H1 (cell line): ENCODE measurements around the gene AGPS. TPM values are rescaled to one million over a fixed set of nuclear protein-coding genes. Genes with fewer than 3 reads are reported as not detected.

Source experiments
- CTCF ChIA-PET: fragments of 300-600 bp; sonication (Branson Sonifier 250); formaldehyde crosslinking; loops from one replicate; lab custom pipeline; 2021; ENCODE audit not compliant: partially characterized antibody; lab: Charles Lee
- POLR2A ChIA-PET: fragments of 300-600 bp; sonication (Branson Sonifier 250); formaldehyde crosslinking; loops from one replicate; lab custom pipeline; 2021; ENCODE audit warnings: inconsistent platforms; ENCODE audit not compliant: partially characterized antibody; lab: Charles Lee
- DNase-seq, 2 experiments: peaks; one replicate each; pipeline versions ENCODE4 v3.0.0 to v3.0.0-alpha.2; 2010 to 2022; ENCODE audit warnings: low spot score in 2 of 2, low read depth in 1 of 2, mixed read lengths in 1 of 2
- FAIRE-seq: peaks from 2 replicates; lab custom pipeline; 2011; peaks lifted over from hg19 to GRCh38; lab: Jason Lieb, UNC
- H2AFZ ChIP-seq: 2 replicates; pipeline ENCODE4 v1.8.1; 2012; ENCODE audit warnings: low read length, inconsistent platforms
- H2AK5ac ChIP-seq: 2 replicates; pipeline ENCODE4 v1.6.1; 2013; ENCODE audit warnings: low read depth, low read length
- H2BK120ac ChIP-seq: replicated peaks from 2 replicates; pipeline ENCODE3; 2013; ENCODE audit warnings: low read depth, low read length, inconsistent platforms
- H2BK12ac ChIP-seq: 2 replicates; pipeline ENCODE4 v1.6.1; 2013; ENCODE audit warnings: low read depth, low read length
- H2BK15ac ChIP-seq: 2 replicates; pipeline ENCODE4 v1.6.1; 2013; ENCODE audit warnings: low read length
- H2BK20ac ChIP-seq: 2 replicates; pipeline ENCODE4 v1.6.1; 2013; ENCODE audit warnings: low read length
- H2BK5ac ChIP-seq: 2 replicates; pipeline ENCODE4 v1.6.1; 2013; ENCODE audit warnings: low read depth, low read length
- H3K14ac ChIP-seq: 2 replicates; pipeline ENCODE4 v1.6.1; 2013; ENCODE audit warnings: inconsistent platforms; ENCODE audit not compliant: insufficient read length
- H3K18ac ChIP-seq: 2 replicates; pipeline ENCODE4 v1.6.1; 2013; ENCODE audit warnings: low read length; ENCODE audit errors: extremely low read depth
- H3K23ac ChIP-seq: 2 replicates; pipeline ENCODE4 v1.6.1; 2013; ENCODE audit warnings: inconsistent platforms; ENCODE audit not compliant: insufficient read length
- H3K23me2 ChIP-seq: 2 replicates; pipeline ENCODE4 v1.6.1; 2013; ENCODE audit warnings: low read depth, low read length
- H3K27ac ChIP-seq: 2 replicates; pipeline ENCODE4 v1.6.1; 2011; ENCODE audit warnings: low read depth, low read length, inconsistent platforms
- H3K27me3 ChIP-seq, 4 experiments: replicated peaks in 1 of 4; 1 replicate in 1 of 4; 2 replicates in 3 of 4; pipeline versions ENCODE4 v1.6.1 to v1.8.1; 2011 to 2013; ENCODE audit warnings: low read length in 3 of 4, mild to moderate bottlenecking in 3 of 4, inconsistent platforms in 2 of 4, mixed read lengths in 2 of 4, moderate library complexity in 1 of 4; ENCODE audit not compliant: control insufficient read depth in 3 of 4, insufficient read depth in 3 of 4; ENCODE audit errors: extremely low read depth in 1 of 4
- H3K36me3 ChIP-seq, 4 experiments: 2 replicates each; pipeline versions ENCODE4 v1.6.1 to v1.8.1; 2011 to 2013; ENCODE audit warnings: mild to moderate bottlenecking in 4 of 4, low read length in 3 of 4, moderate library complexity in 2 of 4, control low read depth in 1 of 4, inconsistent platforms in 1 of 4; ENCODE audit not compliant: insufficient read depth in 4 of 4, control insufficient read depth in 2 of 4
- H3K4ac ChIP-seq: replicated peaks from 2 replicates; pipeline ENCODE3; 2013; ENCODE audit warnings: low read length, low read depth, mixed read lengths, inconsistent platforms; ENCODE audit not compliant: insufficient read length
- H3K4me1 ChIP-seq, 4 experiments: replicated peaks in 1 of 4; 1 replicate in 1 of 4; 2 replicates in 3 of 4; pipeline versions ENCODE4 v1.6.1 to v1.8.1; 2011 to 2013; ENCODE audit warnings: low read length in 3 of 4, inconsistent platforms in 2 of 4, mixed read lengths in 1 of 4; ENCODE audit not compliant: insufficient read depth in 4 of 4, control insufficient read depth in 3 of 4
- H3K4me2 ChIP-seq, 2 experiments: 2 replicates each; pipeline versions ENCODE4 v1.6.1 to v1.8.1; 2011 to 2013; ENCODE audit warnings: low read depth in 2 of 2, low read length in 2 of 2, control low read depth in 1 of 2, inconsistent platforms in 1 of 2, mild to moderate bottlenecking in 1 of 2; ENCODE audit not compliant: insufficient read depth in 1 of 2
- H3K4me3 ChIP-seq, 4 experiments: fragments of 200-600, 300-600 bp in 1 of 4; sonication (generic), shearing (Covaris generic), sonication (Bioruptor Twin) in 1 of 4; 2 replicates each; pipeline versions ENCODE4 v1.5.1 to v1.8.1; 2011 to 2016; ENCODE audit warnings: low read length in 4 of 4, low read depth in 3 of 4, control low read depth in 2 of 4, inconsistent platforms in 2 of 4, mild to moderate bottlenecking in 2 of 4, mixed read lengths in 1 of 4, moderate library complexity in 1 of 4; ENCODE audit not compliant: insufficient read depth in 2 of 4; ENCODE audit errors: extremely low read depth in 1 of 4
- H3K56ac ChIP-seq: replicated peaks from 2 replicates; pipeline ENCODE3; 2013; ENCODE audit warnings: low read depth, mild to moderate bottlenecking, mixed read lengths, low read length, inconsistent platforms; ENCODE audit not compliant: insufficient read length
- H3K79me1 ChIP-seq: 2 replicates; pipeline ENCODE4 v1.6.1; 2013; ENCODE audit warnings: low read depth, low read length, control low read depth
- H3K79me2 ChIP-seq, 2 experiments: 2 replicates each; pipeline versions ENCODE4 v1.6.1 to v1.8.1; 2012 to 2013; ENCODE audit warnings: low read length in 2 of 2, mild to moderate bottlenecking in 2 of 2, inconsistent platforms in 1 of 2; ENCODE audit not compliant: insufficient read depth in 2 of 2, control insufficient read depth in 1 of 2
- H3K9ac ChIP-seq, 4 experiments: replicated peaks in 1 of 4; 1 replicate in 1 of 4; 2 replicates in 3 of 4; pipeline versions ENCODE4 v1.6.1 to v1.8.1; 2011 to 2013; ENCODE audit warnings: low read depth in 3 of 4, low read length in 3 of 4, control low read depth in 2 of 4, mild to moderate bottlenecking in 2 of 4, moderate library complexity in 2 of 4, inconsistent platforms in 1 of 4; ENCODE audit errors: extremely low read depth in 1 of 4
- H3K9me3 ChIP-seq, 2 experiments: 2 replicates each; pipeline versions ENCODE4 v1.6.1 to v1.8.1; 2012 to 2013; ENCODE audit warnings: mild to moderate bottlenecking in 2 of 2, moderate library complexity in 2 of 2, control low read depth in 1 of 2, inconsistent platforms in 1 of 2, low read depth in 1 of 2, low read length in 1 of 2, mixed read lengths in 1 of 2; ENCODE audit not compliant: insufficient read depth in 2 of 2
- H4K20me1 ChIP-seq, 2 experiments: replicated peaks in 1 of 2; 2 replicates each; pipeline versions ENCODE3 to v1.8.1; 2011 to 2013; ENCODE audit warnings: inconsistent platforms in 2 of 2, low read length in 2 of 2, mild to moderate bottlenecking in 1 of 2; ENCODE audit not compliant: insufficient read depth in 2 of 2, control insufficient read depth in 1 of 2
- H4K5ac ChIP-seq: 2 replicates; pipeline ENCODE4 v1.6.1; 2013; ENCODE audit warnings: low read length, low read depth, mixed read lengths, inconsistent platforms; ENCODE audit not compliant: insufficient read length
- H4K8ac ChIP-seq: 2 replicates; pipeline ENCODE4 v1.8.0; 2013; ENCODE audit warnings: mild to moderate bottlenecking, moderate library complexity, low read length, inconsistent platforms; ENCODE audit not compliant: insufficient read depth; ENCODE audit errors: extremely low read depth
- H4K91ac ChIP-seq: replicated peaks from 2 replicates; pipeline ENCODE3; 2013; ENCODE audit warnings: low read length, mixed read lengths, inconsistent platforms; ENCODE audit not compliant: insufficient read length
- RBBP5 ChIP-seq: IDR thresholded peaks from 2 replicates; pipeline ENCODE4 v1.7.1; 2012; ENCODE audit warnings: low read depth, mild to moderate bottlenecking, inconsistent platforms, low read length, moderate library complexity, borderline replicate concordance
- TEAD4 ChIP-seq: IDR thresholded peaks from 2 replicates; pipeline ENCODE4 v1.6.1; 2012; ENCODE audit warnings: low read depth, low read length, inconsistent platforms, mixed read lengths
- WGBS, 2 experiments: shearing (Covaris generic) in 1 of 2; methylation state at CpG; one replicate each; pipeline versions ENCODE4 v1.1.6 to v1.1.7; 2013 to 2015; ENCODE audit warnings: low lambda C conversion rate in 2 of 2, mixed read lengths in 2 of 2, inconsistent platforms in 1 of 2, low coverage in 1 of 2, missing lambda C conversion rate in 1 of 2; ENCODE audit not compliant: insufficient replicate concordance in 2 of 2, insufficient coverage in 1 of 2, insufficient read length in 1 of 2; ENCODE audit errors: extremely low coverage in 1 of 2, missing lambda C conversion rate in 1 of 2; 5-methylcytosine and 5-hydroxymethylcytosine counted together
- polyA plus RNA-seq, 7 experiments: library from polyadenylated mRNA; depleted of rRNA in 3 of 7; stranded (reverse) in 5 of 7; unstranded in 2 of 7; fragments of >200 nt in 5 of 7; fragments of 200-250 nt in 2 of 7; gene quantifications; 1 replicate in 5 of 7; 2 replicates in 1 of 7; 4 replicates in 1 of 7; pipeline versions ENCODE4 v1.2.1 to v1.2.3, GENCODE V29; 2011 to 2013; ENCODE audit warnings: missing spikeins in 2 of 7, mixed read lengths in 2 of 7
- total RNA-seq: library from RNA; stranded (reverse); fragmentation: NEBNext Ultra II Directional; extraction: Animal tissue kit (Norgen Biotek cat#: 25700); gene quantifications from 2 replicates; pipeline ENCODE4 v1.2.1, GENCODE V29; 2021

Gene AGPS
- total and polyA plus RNA-seq, 2 of the 8 experiments (the other 6 are each of a cell fraction or from before 2014, with no cell fraction given) = 7.3 to 57.8 TPM

DNA sequence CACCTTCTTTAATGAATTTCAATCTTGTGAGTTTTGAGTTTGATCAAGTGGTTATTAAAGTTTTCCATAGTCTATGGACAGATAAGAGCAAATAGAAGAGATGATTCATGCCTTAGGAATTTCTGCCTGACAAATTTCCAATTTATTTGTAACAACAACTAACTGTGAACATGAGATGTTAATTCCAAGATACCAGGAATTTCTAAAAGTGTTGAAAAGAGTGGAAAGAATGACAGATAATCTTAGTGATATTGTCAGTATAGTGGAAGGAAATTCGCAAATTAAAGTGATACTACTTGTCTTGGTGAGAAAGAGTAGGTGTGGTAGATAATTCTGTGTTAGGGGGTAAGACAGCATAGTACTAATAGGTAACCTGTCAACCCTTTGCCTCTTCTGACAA, 82.4 kb downstream of the AGPS start:
- Histone ChIP-seq H3K79me2 (no peaks in the 10 kb centered on the region), H3K27me3 (no peaks in the 10 kb centered on the region), H2BK120ac (no peak overlapping the region), H3K4me1 (no peaks in the 10 kb centered on the region), H3K79me1 (no peaks in the 10 kb centered on the region), H3K4me2 (no peak overlapping the region), H3K4me3 (no peak overlapping the region), H3K23me2 (no peaks in the 10 kb centered on the region), H3K9ac (no peak overlapping the region), H4K5ac (no peak overlapping the region), H2BK12ac (no peak overlapping the region), H3K23ac (no peak overlapping the region), H3K27ac (no peak overlapping the region; the same call in 1 of the 2 replicates), H4K20me1 (no peaks in the 10 kb centered on the region), H2AK5ac (no peak overlapping the region), H4K91ac (no peak overlapping the region), H3K36me3 (peaks cover 0 to 3% (median 0%) of the 10 kb centered on the region in 4 experiments; a peak in 1 of 8 replicates), H3K4ac (no peak overlapping the region), H2BK5ac (no peak overlapping the region), H3K56ac (no peak overlapping the region), H3K9me3 (no peaks in the 10 kb centered on the region; a peak in 1 of 4 replicates), H3K18ac (no peak overlapping the region), H2BK15ac (no peak overlapping the region), H2AFZ (no peak overlapping the region), H3K14ac (no peak overlapping the region), H2BK20ac (no peak overlapping the region), H4K8ac (no peak overlapping the region)
- ChIA-PET CTCF (interaction anchor here (1.5 to 1.6 kb wide), 2 partner anchors 13 to 16 kb away, joined by 3 to 8 read pairs; no protein-coding TSS in a partner anchor), POLR2A (interaction anchor here (1.6 kb wide), 1 partner anchor 83 kb away, joined by 6 read pairs; the partner anchor contains the start of gene AGPS)
- WGBS, 2 experiments = 96% methylated on average over 1 of the region's 1 CpG; no CpG with 5 or more reads in 1 of the 2 experiments
- FAIRE-seq (no peak), DNase-seq (no peak)
- TF ChIP-seq TEAD4 = no peak
- TF ChIP-seq RBBP5 = no peak
